Activated CD8-positive, alpha-beta memory T cell treated with anti-CD3 and anti-CD28 coated beads for 1 hour (primary cell): ENCODE measurements around the gene TMC1.
"Not testable (repeated sequence)": the region's sequence is repeated elsewhere in the genome, so short reads cannot be mapped to it uniquely, and the experiment has no call there.

Experiments
- DNase-seq, 2 donors: peaks; one replicate each; pipeline ENCODE4 v3.0.0-alpha.2; 2020; ENCODE audit warnings: low read depth in 1 of 2; ENCODE audit errors: extremely low read depth in 1 of 2

TMC1 gene

DNA sequence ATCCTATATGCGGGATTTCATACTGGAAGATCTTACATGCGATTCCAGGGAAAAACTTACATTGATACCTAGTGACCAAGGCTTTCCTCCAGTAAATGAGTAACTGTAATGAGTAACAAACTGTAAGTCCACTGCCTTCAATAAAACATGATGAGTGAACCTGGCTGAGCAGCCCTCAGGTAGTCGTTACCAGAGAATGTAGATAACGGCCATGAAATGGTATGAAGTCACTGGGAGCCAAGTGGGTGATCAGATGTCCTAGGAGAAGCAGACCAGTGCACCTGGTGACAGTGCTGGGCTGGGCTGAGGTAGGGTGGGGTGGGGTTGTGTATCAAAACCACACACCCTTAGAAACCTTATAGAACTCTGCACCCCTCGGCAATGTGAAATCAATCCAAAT, 227.9 kb downstream of the TMC1 start:
- no peak for DNase-seq

DNA sequence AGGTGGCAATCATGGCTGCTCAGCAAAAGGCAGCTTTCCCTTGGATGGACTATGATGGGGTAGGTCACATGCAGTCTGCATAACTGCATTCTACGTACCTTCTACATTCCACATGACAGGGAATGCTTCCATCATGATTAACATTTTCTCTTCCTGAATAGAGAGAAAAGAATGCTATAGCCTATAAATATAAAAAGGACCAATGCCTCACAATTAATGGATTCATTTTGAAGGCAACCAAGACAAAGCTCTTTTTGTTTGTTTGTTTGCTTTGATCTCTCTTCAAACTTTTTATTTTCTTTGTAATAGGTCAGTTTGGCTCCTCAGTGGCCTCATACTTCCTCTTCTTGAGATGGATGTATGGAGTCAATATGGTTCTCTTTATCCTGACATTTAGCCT, 230.1 kb downstream of the TMC1 start:
- no peak for DNase-seq

GRCh38 chr9:72753266-72753893, 232.0 kb downstream of the TMC1 start:
- DNase-seq = no peak

DNA sequence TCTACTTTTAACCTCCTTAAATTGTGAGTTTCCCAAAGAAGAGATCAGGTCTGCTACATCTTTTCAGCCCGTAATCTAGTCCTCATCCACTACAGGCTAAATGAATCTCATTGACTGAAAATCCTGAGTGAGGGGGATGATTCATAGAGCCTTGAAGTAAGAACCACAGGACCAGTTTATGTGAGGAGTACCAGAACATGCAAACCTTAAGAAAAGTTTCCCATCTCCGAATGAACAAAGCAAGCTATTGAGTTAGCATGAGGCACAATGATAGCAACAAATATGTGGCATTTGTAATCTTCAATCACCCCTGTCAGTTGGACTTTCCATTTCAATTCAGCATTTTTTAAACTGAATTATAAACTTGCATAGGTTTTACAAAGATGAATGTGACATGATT, 234.4 kb downstream of the TMC1 start:
- no peak for DNase-seq

- no peak for DNase-seq
Observed at GRCh38 chr9:72758944-72759343, 237.5 kb downstream of the TMC1 start.

DNA sequence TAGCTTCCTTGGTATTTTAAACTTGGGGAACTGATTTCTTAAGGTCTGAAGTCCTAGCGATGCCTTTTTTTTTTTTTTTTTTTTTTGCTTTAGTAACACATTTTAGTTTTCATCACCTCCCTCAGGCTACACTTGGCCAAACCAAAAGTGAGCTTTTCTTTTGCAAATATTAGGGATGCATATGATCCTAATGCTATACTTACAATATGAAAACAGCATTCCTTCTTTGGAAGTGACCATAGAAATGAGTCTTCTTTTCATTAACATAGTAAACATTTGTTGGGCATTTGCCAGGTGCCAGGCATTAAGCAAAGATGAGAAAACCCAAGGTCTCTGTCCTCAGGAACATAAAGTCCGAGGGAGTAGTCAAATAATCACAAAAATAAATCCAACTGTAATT, 241.6 kb downstream of the TMC1 start:
- DNase-seq = no peak

- no peak for DNase-seq
Observed at GRCh38 chr9:72769546-72769945, 248.1 kb downstream of the TMC1 start.

DNA sequence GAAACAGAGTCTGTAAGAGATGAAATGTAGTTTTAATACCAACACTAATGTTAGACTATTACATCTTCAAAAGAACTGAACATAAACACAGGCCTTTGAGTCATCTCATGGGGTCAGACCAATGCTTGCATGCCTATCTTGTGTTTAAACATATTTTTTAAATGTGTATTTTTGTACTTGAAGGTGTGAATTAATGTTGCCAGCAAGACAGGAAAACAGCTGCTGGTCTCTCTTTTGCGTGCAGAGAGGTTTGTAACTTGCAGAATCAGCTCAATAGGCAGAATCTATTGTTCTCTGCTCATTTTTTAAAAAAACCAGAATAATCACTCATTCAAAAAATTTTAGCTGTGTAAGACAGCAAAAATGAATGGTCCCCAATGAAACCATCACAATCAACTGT, 251.3 kb downstream of the TMC1 start:
- DNase-seq = no peak

GRCh38 chr9:72773570-72773969, 252.2 kb downstream of the TMC1 start:
- DNase-seq = no peak

- no peak for DNase-seq
Observed at GRCh38 chr9:72775570-72775969, 254.2 kb downstream of the TMC1 start.

- no peak for DNase-seq
Observed at GRCh38 chr9:72779614-72780013, 258.2 kb downstream of the TMC1 start.

DNA sequence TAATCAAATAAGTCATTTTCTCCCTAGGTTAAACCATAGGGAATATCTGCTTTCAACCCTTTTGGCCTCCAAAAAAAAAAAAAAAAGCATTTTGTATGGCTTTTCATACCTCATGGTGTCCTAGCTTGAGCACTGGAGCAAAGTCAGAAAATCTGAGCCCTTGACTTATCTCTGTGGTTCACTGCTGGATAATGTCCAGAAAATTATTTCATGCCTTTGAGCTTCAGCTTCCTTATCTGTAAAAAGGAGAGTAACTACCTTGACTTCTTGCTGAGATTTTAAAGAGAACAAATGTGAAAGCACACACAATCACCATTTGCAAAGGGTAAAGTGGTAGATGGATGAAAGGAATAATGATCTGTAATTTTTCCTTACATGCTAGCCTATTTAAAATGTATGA, 265.5 kb downstream of the TMC1 start:
- DNase-seq = no peak

DNA sequence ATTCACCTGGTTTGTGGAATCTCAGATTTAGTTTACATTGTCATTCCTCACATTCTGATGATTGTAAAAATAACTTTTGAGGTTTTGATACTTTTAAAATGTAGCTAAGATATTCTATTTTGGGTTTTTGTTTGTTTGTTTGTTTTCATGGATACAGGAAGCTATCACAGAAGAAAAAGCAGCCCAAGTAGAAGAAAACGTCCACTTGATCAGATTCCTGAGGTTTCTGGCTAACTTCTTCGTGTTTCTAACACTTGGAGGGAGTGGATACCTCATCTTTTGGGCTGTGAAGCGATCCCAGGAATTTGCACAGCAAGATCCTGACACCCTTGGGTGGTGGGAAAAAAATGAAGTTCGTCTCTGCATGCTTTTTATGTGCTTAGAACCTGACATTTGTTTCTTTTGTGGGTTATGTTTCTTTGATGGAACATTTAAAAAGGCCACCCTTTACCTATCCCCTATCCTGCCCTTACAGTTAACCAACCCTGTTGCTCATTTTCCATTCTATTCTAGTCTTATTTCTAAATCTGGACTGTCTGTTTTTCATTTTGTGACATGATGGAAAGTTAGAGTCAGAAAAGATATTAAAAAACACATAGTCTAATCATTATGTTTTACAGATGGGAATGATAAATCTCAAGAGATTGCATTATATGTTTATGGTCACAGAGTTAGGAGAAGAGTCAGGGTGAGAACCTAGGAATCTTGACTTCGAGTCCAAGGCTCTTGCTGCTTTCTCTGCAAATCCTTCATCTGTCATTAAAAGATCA, 267.7 kb downstream of the TMC1 start:
- no peak for DNase-seq

DNA sequence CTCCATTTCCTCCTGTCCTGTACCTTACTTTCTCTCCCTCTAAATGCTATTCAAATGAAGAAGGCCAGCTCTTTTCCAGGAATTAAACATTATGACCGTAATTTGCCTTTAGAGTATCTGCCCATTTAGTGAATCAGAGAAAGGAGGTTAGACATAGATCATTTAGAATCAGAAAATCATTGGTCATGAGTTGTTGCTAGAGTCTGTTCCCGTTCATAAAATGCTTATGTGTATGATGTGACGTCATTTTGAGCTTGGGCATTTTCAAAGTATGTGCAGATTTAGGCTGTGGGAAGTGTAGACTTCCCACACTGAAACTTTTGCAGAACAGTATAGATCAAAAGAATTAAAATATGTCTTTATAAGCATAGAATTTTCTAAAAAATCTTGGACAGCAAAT, 268.5 kb downstream of the TMC1 start:
- DNase-seq = no peak

- DNase-seq = no peak
Observed at GRCh38 chr9:72790989-72791388, 269.6 kb downstream of the TMC1 start.

DNA sequence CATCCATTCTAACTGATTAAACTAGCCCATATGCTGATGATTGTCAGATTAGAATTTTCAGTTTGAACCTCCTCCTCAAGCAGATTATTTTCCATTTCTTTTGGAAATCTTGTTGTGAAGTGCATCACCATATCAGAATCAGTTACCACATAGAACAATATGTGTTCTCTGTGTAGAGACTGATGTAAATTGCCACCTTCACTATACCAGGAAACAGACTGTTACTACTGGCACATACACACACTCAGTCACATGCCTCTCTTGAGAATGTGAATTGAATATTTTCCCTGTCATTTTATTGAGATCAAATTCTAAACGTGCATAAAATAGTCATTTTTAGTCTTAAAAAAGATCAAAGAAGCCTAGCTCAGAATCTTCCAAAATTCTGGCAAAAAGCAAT, 270.0 kb downstream of the TMC1 start:
- no peak for DNase-seq

GRCh38 chr9:72794946-72795345, 273.5 kb downstream of the TMC1 start:
- DNase-seq = no peak

GRCh38 chr9:72800328-72800994, 279.1 kb downstream of the TMC1 start:
- no peak for DNase-seq

GRCh38 chr9:72805238-72805637, 283.8 kb downstream of the TMC1 start:
- no peak for DNase-seq

DNA sequence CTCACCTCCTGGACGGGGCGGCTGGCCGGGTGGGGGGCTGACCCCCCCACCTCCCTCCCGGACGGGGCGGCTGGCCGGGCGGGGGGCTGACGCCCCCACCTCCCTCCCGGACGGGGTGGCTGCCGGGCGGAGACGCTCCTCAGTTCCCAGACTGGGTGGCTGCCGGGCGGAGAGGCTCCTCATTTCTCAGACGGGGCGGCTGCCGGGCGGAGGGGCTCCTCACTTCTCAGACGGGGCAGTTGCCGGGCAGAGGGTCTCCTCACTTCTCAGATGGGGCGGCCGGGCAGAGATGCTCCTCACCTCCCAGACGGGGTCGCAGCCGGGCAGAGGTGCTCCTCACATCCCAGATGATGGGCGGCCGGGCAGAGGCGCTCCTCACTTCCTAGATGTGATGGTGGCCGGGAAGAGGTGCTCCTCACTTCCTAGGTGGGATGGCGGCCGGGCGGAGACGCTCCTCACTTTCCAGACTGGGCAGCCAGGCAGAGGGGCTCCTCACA, 285.0 kb downstream of the TMC1 start:
- DNase-seq = not testable (repeated sequence)

DNA sequence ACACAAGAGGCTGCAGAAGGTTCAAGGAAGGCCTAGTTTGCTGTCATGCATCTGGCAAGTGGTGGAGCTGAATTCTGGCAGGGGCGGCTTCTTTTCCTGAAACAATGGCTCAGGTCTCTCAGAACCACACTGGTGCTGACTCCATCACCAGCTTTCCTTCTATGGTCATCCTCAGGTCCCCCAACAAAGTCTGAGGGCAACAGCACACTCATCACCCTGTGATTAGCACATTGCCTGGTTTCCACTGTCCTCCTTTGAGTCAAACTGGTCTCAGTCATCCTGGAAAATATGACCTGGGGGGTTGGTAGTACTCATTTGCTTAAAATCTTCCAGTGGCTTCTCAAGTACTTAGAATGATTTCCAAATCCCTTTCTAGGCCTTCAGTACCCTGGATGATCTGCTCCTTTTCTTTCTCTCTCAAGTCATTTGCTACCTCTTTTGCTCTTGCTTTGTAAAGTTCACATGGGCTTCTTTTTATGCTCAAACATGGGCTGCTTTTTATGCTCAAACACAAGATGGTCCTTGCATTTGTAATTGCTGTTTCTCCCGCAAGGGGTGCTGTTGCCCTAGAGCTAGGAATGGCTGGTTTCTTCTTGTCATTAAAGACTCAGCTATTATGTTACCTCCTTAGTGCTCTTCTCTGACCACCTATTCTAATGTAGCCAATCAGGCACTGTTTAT, 286.5 kb downstream of the TMC1 start:
- no peak for DNase-seq

- no peak for DNase-seq
Observed at GRCh38 chr9:72808446-72808768, 287.0 kb downstream of the TMC1 start.
